RWPE2 (cell line): ENCODE results near the gene PHF23.
A peak's percentile ranks its signal among the peaks of the same experiment; 100 is the strongest.

Experiments used
- ATAC-seq: fragments of 200-7000 bp; cut with Tn5 transposase; 3 replicates; pipeline ENCODE4 v1.9.1; 2021; ENCODE audit warnings: low read depth
- DNase-seq: peaks from one replicate; pipeline ENCODE4 v3.0.0-alpha.2; 2020; ENCODE audit warnings: low spot score
- H3K27ac ChIP-seq: fragments of 450-650 bp; 2 replicates; pipeline ENCODE4 v1.5.1; 2017; ENCODE audit warnings: mild to moderate bottlenecking; ENCODE audit not compliant: poor library complexity, severe bottlenecking
- H3K27me3 ChIP-seq: fragments of 250-450 bp; sonication (Bioruptor Pico); 2 replicates; pipeline ENCODE4 v1.5.1; 2021; ENCODE audit warnings: mild to moderate bottlenecking, moderate library complexity; ENCODE audit not compliant: insufficient read depth, poor library complexity, severe bottlenecking
- H3K36me3 ChIP-seq: fragments of 250-450 bp; sonication (Bioruptor Pico); 2 replicates; pipeline ENCODE4 v1.5.1; 2020; ENCODE audit warnings: low read depth, mild to moderate bottlenecking, moderate library complexity
- H3K4me1 ChIP-seq: fragments of 250-450 bp; sonication (Bioruptor Pico); 2 replicates; pipeline ENCODE4 v1.5.1; 2021; ENCODE audit warnings: mild to moderate bottlenecking, moderate library complexity; ENCODE audit not compliant: insufficient read depth, poor library complexity, severe bottlenecking
- H3K4me3 ChIP-seq: fragments of 250-450 bp; sonication (Bioruptor Pico); 2 replicates; pipeline ENCODE4 v1.5.1; 2021; ENCODE audit warnings: mild to moderate bottlenecking, moderate library complexity; ENCODE audit not compliant: severe bottlenecking
- H3K9me3 ChIP-seq: fragments of 250-450 bp; sonication (Bioruptor Pico); 2 replicates; pipeline ENCODE4 v1.5.1; 2021; ENCODE audit warnings: mild to moderate bottlenecking, moderate library complexity; ENCODE audit not compliant: severe bottlenecking
- CTCF ChIP-seq: fragments of 450-650 bp; IDR thresholded peaks from one replicate; pipeline ENCODE4 v1.5.1; 2017; ENCODE audit warnings: mild to moderate bottlenecking, moderate library complexity; ENCODE audit not compliant: poor library complexity, severe bottlenecking

The PHF23 gene

DNA sequence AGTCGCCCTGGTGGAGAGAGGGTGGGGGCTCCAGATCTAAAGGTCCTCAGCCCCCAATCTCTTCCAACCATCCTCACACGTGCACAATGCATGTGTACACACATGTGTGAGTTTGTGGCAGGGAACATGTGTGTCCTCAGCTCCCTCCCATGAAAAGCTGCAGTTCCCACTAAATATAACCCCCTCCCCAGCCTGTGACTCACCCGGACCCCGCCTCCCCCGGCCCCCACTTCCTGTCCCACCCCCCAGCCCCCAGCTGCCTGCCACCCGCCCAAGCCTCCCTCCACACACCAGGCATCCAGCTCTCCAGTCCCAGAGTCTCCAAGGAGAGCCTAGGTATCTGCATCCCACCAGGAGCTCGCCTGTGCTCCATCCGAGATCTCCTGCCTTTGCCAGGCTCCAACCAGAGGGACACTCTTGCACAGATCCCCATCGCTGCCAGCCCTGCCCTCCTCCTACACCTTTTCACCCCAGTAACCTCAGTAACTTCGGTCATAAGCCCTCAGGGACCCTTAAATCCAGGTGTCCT, 23.5 kb downstream of the PHF23 start:
- DNase-seq, result no peak
- H3K27ac ChIP-seq, result peak overlapping the region; percentile 62
- no peak for ATAC-seq
- H3K4me1 ChIP-seq, result peaks cover 5% of the 10 kb centered on the region
- H3K27me3 ChIP-seq, result no peaks in the 10 kb centered on the region
- H3K4me3 ChIP-seq, result no peak overlapping the region
- H3K36me3 ChIP-seq, result no peaks in the 10 kb centered on the region; the same call in 1 of the 2 replicates
- no peaks in the 10 kb centered on the region for H3K9me3 ChIP-seq
- no peak for TF ChIP-seq CTCF

DNA sequence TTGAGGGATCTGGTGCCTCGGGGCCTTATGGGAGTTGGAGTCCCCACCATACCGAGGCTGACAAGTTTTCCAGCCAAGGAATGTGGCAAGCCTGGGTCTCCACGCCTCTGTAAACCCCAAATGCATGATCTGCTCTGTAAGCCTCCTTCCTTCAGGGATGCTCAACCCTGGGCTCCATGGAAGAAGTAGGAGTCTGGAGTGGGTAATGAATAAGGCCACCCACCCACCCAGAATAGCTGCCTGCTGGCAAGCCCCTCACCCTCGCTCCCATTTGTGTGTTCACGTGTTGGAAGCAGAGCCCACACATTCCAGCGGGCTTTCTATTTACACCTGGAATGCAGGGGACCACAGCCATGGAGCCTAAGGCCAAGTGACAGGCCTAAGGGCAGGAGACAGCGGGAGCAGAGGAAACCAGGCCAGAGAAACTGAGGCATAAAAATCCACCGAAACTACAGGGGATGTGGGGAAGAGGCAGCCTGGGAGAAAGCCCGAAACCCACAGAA, 24.1 kb downstream of the PHF23 start:
- Histone ChIP-seq H3K27ac (peak overlapping the region; percentile 62), H3K36me3 (no peaks in the 10 kb centered on the region), H3K4me3 (peak overlapping the region; percentile 28), H3K9me3 (no peaks in the 10 kb centered on the region), H3K4me1 (peaks cover 5% of the 10 kb centered on the region), H3K27me3 (no peaks in the 10 kb centered on the region)
- ATAC-seq (no peak), DNase-seq (no peak)
- TF ChIP-seq CTCF, result peak; percentile 14

DNA sequence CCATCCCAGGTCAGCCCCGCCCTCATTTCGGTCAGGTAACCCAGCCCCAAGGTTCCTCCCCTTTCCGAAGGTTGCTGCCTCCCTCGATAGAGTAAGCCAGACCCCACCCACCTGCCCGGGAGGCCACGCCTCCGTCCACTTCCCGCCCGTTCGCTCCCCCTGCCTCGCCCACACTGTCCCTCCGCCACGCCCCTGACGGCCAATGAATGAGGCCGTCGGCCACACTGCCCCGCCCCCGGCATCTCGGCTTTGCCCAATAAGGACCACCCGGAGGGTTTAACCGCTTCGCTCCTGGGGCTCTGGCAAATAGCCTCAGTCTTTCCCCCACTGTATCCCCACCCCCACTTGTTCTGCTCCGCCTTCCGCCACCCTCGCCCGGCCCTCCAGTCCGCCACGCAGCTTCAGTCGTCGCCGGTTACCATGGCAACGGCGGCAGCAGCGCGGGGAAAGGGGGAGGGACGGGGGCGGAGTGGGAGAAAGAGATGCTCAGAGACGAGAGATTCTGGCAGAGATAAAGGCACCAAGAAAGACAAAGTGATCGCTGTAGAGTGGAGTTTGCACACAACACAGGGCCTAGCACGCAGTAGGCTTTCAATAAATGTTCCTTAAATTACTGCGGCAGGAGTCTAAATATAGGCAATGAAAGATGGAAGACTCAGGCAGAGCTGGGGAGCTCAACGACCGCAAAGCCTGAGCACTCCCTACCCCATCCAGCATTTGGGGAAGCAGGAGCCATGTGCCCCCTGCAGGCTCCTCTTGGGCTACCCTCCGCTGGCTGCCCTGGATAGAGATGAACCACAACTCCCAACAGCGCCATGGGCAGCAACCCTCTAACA, 24.7 kb downstream of the PHF23 start:
- Histone ChIP-seq H3K4me3 (peak overlapping the region; percentile 28), H3K27ac (peak overlapping the region; percentile 62), H3K27me3 (no peaks in the 10 kb centered on the region), H3K9me3 (no peaks in the 10 kb centered on the region), H3K4me1 (peaks cover 5% of the 10 kb centered on the region), H3K36me3 (no peaks in the 10 kb centered on the region)
- peak; percentile 99 for DNase-seq
- ATAC-seq, result peak; percentile 84
- peak; percentile 43 for TF ChIP-seq CTCF

DNA sequence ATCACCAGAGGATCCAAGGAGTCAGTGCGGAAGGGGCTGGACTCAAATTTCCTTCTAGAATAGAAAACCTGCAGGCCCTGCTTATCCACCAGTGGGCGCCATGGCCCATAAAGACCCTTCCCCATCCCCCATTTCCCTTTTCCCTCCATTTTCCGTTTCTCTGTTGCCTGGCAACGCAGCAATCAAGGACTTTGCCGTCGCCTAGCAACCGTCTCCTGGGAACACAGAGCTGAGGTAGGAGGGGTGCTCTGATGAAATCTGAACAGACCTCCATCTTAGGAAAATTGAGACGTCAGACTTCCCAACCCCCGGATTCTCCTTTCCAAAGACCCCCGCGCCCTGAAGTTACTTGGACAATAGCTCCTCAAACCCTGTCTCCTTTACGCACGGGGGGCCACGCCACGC, 25.4 kb downstream of the PHF23 start:
- H3K4me1 ChIP-seq, result peaks cover 5% of the 10 kb centered on the region
- H3K4me3 ChIP-seq, result peak overlapping the region; percentile 28
- no peaks in the 10 kb centered on the region for H3K9me3 ChIP-seq
- ATAC-seq (no peak), DNase-seq (no peak)
- no peaks in the 10 kb centered on the region for H3K36me3 ChIP-seq
- no peaks in the 10 kb centered on the region for H3K27me3 ChIP-seq
- peak; percentile 25 for TF ChIP-seq CTCF
- no peak overlapping the region for H3K27ac ChIP-seq
